ENCODE measurements around the gene NDOR1. TPM values are rescaled to one million over a fixed set of nuclear protein-coding genes. Genes with fewer than 3 reads are reported as not detected.

NDOR1 gene
- total RNA-seq, 1 donor from 2014 or later, result 31.6 TPM

- no peak for TF ChIP-seq CTCF (IDR thresholded peaks at IDR 0.05; ENCODE audit: partially characterized antibody, unreplicated experiment)
- Mint-ChIP-seq H3K36me3 (ENCODE audit: unreplicated experiment) (no peaks in the 10 kb centered on the region), H3K4me3 (ENCODE audit: unreplicated experiment) (no peak overlapping the region), H3K4me1 (ENCODE audit: low read depth, unreplicated experiment) (peaks cover 4% of the 10 kb centered on the region), H3K9me3 (ENCODE audit: unreplicated experiment) (peaks cover 6% of the 10 kb centered on the region), H3K27ac (ENCODE audit: unreplicated experiment) (peak overlapping the region; percentile 22), H3K27me3 (ENCODE audit: unreplicated experiment) (peaks cover 3% of the 10 kb centered on the region)
- DNase-seq, result no peak
These were observed 12.8 kb downstream of the NDOR1 start for GRCh38 chr9:137218212-137218753.

GRCh38 chr9:137218754-137219271, 13.3 kb downstream of the NDOR1 start:
- Mint-ChIP-seq H3K9me3 (ENCODE audit: unreplicated experiment) (peaks cover 6% of the 10 kb centered on the region), H3K27me3 (ENCODE audit: unreplicated experiment) (peaks cover 3% of the 10 kb centered on the region), H3K4me1 (ENCODE audit: low read depth, unreplicated experiment) (peaks cover 4% of the 10 kb centered on the region), H3K27ac (ENCODE audit: unreplicated experiment) (peak overlapping the region; percentile 22), H3K36me3 (ENCODE audit: unreplicated experiment) (no peaks in the 10 kb centered on the region), H3K4me3 (ENCODE audit: unreplicated experiment) (no peak overlapping the region)
- peak; percentile 59 for DNase-seq
- TF ChIP-seq CTCF (IDR thresholded peaks at IDR 0.05; ENCODE audit: partially characterized antibody, unreplicated experiment), result no peak

- Mint-ChIP-seq H3K27me3 (ENCODE audit: unreplicated experiment) (peaks cover 3% of the 10 kb centered on the region), H3K4me3 (ENCODE audit: unreplicated experiment) (peak overlapping the region; percentile 55), H3K4me1 (ENCODE audit: low read depth, unreplicated experiment) (peaks cover 4% of the 10 kb centered on the region), H3K9me3 (ENCODE audit: unreplicated experiment) (peaks cover 6% of the 10 kb centered on the region), H3K27ac (ENCODE audit: unreplicated experiment) (no peak overlapping the region), H3K36me3 (ENCODE audit: unreplicated experiment) (no peaks in the 10 kb centered on the region)
- TF ChIP-seq CTCF (IDR thresholded peaks at IDR 0.05; ENCODE audit: partially characterized antibody, unreplicated experiment), result no peak
- DNase-seq, result no peak
These were observed 14.3 kb downstream of the NDOR1 start for GRCh38 chr9:137219757-137220316.

- no peak for TF ChIP-seq CTCF (IDR thresholded peaks at IDR 0.05; ENCODE audit: partially characterized antibody, unreplicated experiment)
- Mint-ChIP-seq H3K36me3 (ENCODE audit: unreplicated experiment) (no peaks in the 10 kb centered on the region), H3K4me3 (ENCODE audit: unreplicated experiment) (peak overlapping the region; percentile 55), H3K4me1 (ENCODE audit: low read depth, unreplicated experiment) (peaks cover 4% of the 10 kb centered on the region), H3K27me3 (ENCODE audit: unreplicated experiment) (peaks cover 2% of the 10 kb centered on the region), H3K9me3 (ENCODE audit: unreplicated experiment) (peaks cover 6% of the 10 kb centered on the region), H3K27ac (ENCODE audit: unreplicated experiment) (no peak overlapping the region)
- no peak for DNase-seq
These were observed 15.0 kb downstream of the NDOR1 start for GRCh38 chr9:137220317-137221094.
